ENCODE results near the gene BOLA1.
"Not testable (repeated sequence)": the region's sequence is repeated elsewhere in the genome, so short reads cannot be mapped to it uniquely, and the experiment has no call there.

Gene BOLA1

GRCh38 chr1:149886396-149887195, 12.8 kb upstream of the BOLA1 start:
- DNase-seq (ENCODE audit: low read depth in 3 of 3) = peak; percentile 60 to 80 (median 70)

- DNase-seq (ENCODE audit: low read depth in 3 of 3) = not testable (repeated sequence)
These were observed 12.2 kb upstream of the BOLA1 start for GRCh38 chr1:149887196-149887455.

- peak; percentile 40 to 69 (median 58) for DNase-seq (ENCODE audit: low read depth in 3 of 3)
These were observed 11.7 kb upstream of the BOLA1 start for GRCh38 chr1:149887456-149888246.

- peak; percentile 67 to 82 (median 75) for DNase-seq (ENCODE audit: low read depth in 3 of 3)
These were observed 10.9 kb upstream of the BOLA1 start for GRCh38 chr1:149888247-149888998.

GRCh38 chr1:149888999-149889289, 10.4 kb upstream of the BOLA1 start:
- DNase-seq (ENCODE audit: low read depth in 3 of 3) = no peak

- no peak for DNase-seq (ENCODE audit: low read depth in 3 of 3)
These were observed 2.8 kb upstream of the BOLA1 start for GRCh38 chr1:149896575-149896974.

- DNase-seq (ENCODE audit: low read depth in 3 of 3) = no peak
These were observed 4.6 kb downstream of the BOLA1 start for GRCh38 chr1:149903836-149904491.

- no peak for DNase-seq (ENCODE audit: low read depth in 3 of 3)
These were observed 7.3 kb downstream of the BOLA1 start for GRCh38 chr1:149906570-149907075.

- no peak for DNase-seq (ENCODE audit: low read depth in 3 of 3)
These were observed 15.2 kb downstream of the BOLA1 start for GRCh38 chr1:149914545-149914944.

GRCh38 chr1:149915429-149916192, 16.2 kb downstream of the BOLA1 start:
- no peak for DNase-seq (ENCODE audit: low read depth in 3 of 3)

GRCh38 chr1:149916193-149916897, 17.0 kb downstream of the BOLA1 start:
- no peak for DNase-seq (ENCODE audit: low read depth in 3 of 3)

GRCh38 chr1:149916898-149917252, 17.5 kb downstream of the BOLA1 start:
- DNase-seq (ENCODE audit: low read depth in 3 of 3) = no peak

- DNase-seq (ENCODE audit: low read depth in 3 of 3) = peak in 2 of 3 donors; percentile 17 to 49
These were observed 18.3 kb downstream of the BOLA1 start, which contains the start of gene SV2A for GRCh38 chr1:149917571-149918144. TSS of gene SV2A (minus strand) at chr1:149917844. CDS start at chr1:149913840, 4,004 bp downstream.

GRCh38 chr1:149923626-149924025, 24.3 kb downstream of the BOLA1 start:
- DNase-seq (ENCODE audit: low read depth in 3 of 3) = no peak

- DNase-seq (ENCODE audit: low read depth in 3 of 3) = no peak
These were observed 26.0 kb downstream of the BOLA1 start for GRCh38 chr1:149925345-149925744.

GRCh38 chr1:149925751-149926150, 26.4 kb downstream of the BOLA1 start:
- DNase-seq (ENCODE audit: low read depth in 3 of 3) = no peak

GRCh38 chr1:149926296-149926695, 26.9 kb downstream of the BOLA1 start:
- no peak for DNase-seq (ENCODE audit: low read depth in 3 of 3)

- DNase-seq (ENCODE audit: low read depth in 3 of 3) = no peak
These were observed 27.7 kb downstream of the BOLA1 start for GRCh38 chr1:149927056-149927562.

GRCh38 chr1:149927563-149928400, 28.4 kb downstream of the BOLA1 start, which contains the start of gene SF3B4:
TSS of gene SF3B4 (minus strand) at chr1:149927803. CDS start at chr1:149927759, 44 bp downstream.
- DNase-seq (ENCODE audit: low read depth in 3 of 3) = peak; percentile 87 to 93 (median 92)
